HepG2 (cell line): Measurements from ENCODE around the gene LIMK2. TPM values are rescaled to one million over a fixed set of nuclear protein-coding genes. Genes with fewer than 3 reads are reported as not detected.
A peak's percentile ranks its signal among the peaks of the same experiment; 100 is the strongest.

Experiments used
- ATAC-seq: fragments of 200-7000 bp; cut with Tn5 transposase; 3 replicates; pipeline ENCODE4 v1.9.1; 2020; ENCODE audit warnings: mild to moderate bottlenecking, moderate library complexity
- BruUV-seq: library from RNA; stranded (reverse); fragments of 400-500 nt; replicated peaks from 2 replicates; lab custom pipeline; 2021; lab: Mats Ljungman, UMichigan
- CTCF ChIA-PET: fragments of 300-600 bp; formaldehyde crosslinking; extraction: SDS; loops from one replicate; lab custom pipeline; 2021; ENCODE audit warnings: low total read pairs, inconsistent platforms, low intra/inter-chr PET ratio; lab: Yijun Ruan, JAX
- POLR2A ChIA-PET: fragments of 350-600 bp; sonication (Branson Sonifier 250); formaldehyde crosslinking; loops from one replicate; lab custom pipeline; 2020; ENCODE audit warnings: antibody characterized with exemption, inconsistent platforms; lab: Yijun Ruan, JAX
- DNase-seq: peaks from one replicate; pipeline ENCODE4 v3.0.0-alpha.2; 2015; ENCODE audit warnings: low spot score
- FAIRE-seq: peaks from 3 replicates; lab custom pipeline; 2011; peaks lifted over from hg19 to GRCh38; lab: Jason Lieb, UNC
- H2AFZ ChIP-seq: one replicate; pipeline ENCODE4 v1.6.1; 2011; ENCODE audit warnings: low read length, inconsistent platforms
- H3K27ac ChIP-seq: fragments of 300-600 bp; 3 replicates; pipeline ENCODE4 v1.8.0; 2011; ENCODE audit warnings: mixed run types, mild to moderate bottlenecking, mixed read lengths, low read length, inconsistent platforms; ENCODE audit not compliant: insufficient read depth; ENCODE audit errors: extremely low read length
- H3K27me3 ChIP-seq, 2 experiments: fragments of 200-600 bp in 1 of 2; 2 replicates in 1 of 2; 3 replicates in 1 of 2; pipeline versions ENCODE4 v1.6.0 to v1.8.0; 2011; ENCODE audit warnings: low read length in 2 of 2, mild to moderate bottlenecking in 2 of 2, moderate library complexity in 2 of 2, inconsistent platforms in 1 of 2; ENCODE audit not compliant: insufficient read depth in 2 of 2, control insufficient read depth in 1 of 2
- H3K36me3 ChIP-seq, 2 experiments: fragments of 200-600 bp in 1 of 2; replicated peaks in 1 of 2; 2 replicates in 1 of 2; 3 replicates in 1 of 2; pipeline versions ENCODE4 v1.5.1 to v1.8.0; 2011; ENCODE audit warnings: low read length in 2 of 2, inconsistent platforms in 1 of 2; ENCODE audit not compliant: insufficient read depth in 2 of 2, control insufficient read depth in 1 of 2
- H3K4me1 ChIP-seq: 2 replicates; pipeline ENCODE4 v1.5.1; 2012; ENCODE audit warnings: low read length, inconsistent platforms; ENCODE audit not compliant: insufficient read depth
- H3K4me2 ChIP-seq: 2 replicates; pipeline ENCODE4 v1.6.0; 2011; ENCODE audit warnings: low read depth, low read length, inconsistent platforms
- H3K4me3 ChIP-seq, 3 experiments: fragments of 200-600 bp in 1 of 3; sonication (generic), shearing (Covaris generic) in 1 of 3; replicated peaks in 1 of 3; 2 replicates each; pipeline ENCODE4 v1.5.1; 2011 to 2016; ENCODE audit warnings: low read length in 3 of 3, inconsistent platforms in 2 of 3, low read depth in 2 of 3, mild to moderate bottlenecking in 2 of 3, control low read depth in 1 of 3, mixed read lengths in 1 of 3; ENCODE audit not compliant: insufficient read depth in 1 of 3
- H3K79me2 ChIP-seq: one replicate; pipeline ENCODE4 v1.6.1; 2011; ENCODE audit warnings: low read length, inconsistent platforms; ENCODE audit not compliant: insufficient read depth
- H3K9ac ChIP-seq: 2 replicates; pipeline ENCODE4 v1.6.0; 2011; ENCODE audit warnings: mild to moderate bottlenecking, low read depth, low read length, inconsistent platforms; ENCODE audit not compliant: insufficient read depth
- H3K9me3 ChIP-seq: 2 replicates; pipeline ENCODE4 v1.5.1; 2012; ENCODE audit warnings: mild to moderate bottlenecking, low read length
- H4K20me1 ChIP-seq: 2 replicates; pipeline ENCODE4 v1.6.0; 2011; ENCODE audit warnings: inconsistent platforms, mild to moderate bottlenecking, low read length, moderate library complexity; ENCODE audit not compliant: insufficient read depth
- CEBPZ ChIP-seq: IDR thresholded peaks from 2 replicates; pipeline ENCODE4 v1.6.1; 2012; ENCODE audit warnings: low read length, improper control_type of control experiment
- CHD4 ChIP-seq: fragments of 200-600 bp; sonication (generic); IDR thresholded peaks from 2 replicates; pipeline ENCODE4 v1.7.0; 2017; ENCODE audit warnings: mild to moderate bottlenecking, low read length, borderline replicate concordance
- ETV5 ChIP-seq: IDR thresholded peaks from 2 replicates; pipeline ENCODE4 v1.6.1; 2018; ENCODE audit warnings: missing biosample characterization, missing genetic modification reagents, inconsistent platforms, borderline replicate concordance
- GATAD1 ChIP-seq: IDR thresholded peaks from 2 replicates; pipeline ENCODE4 v1.6.1; 2016; ENCODE audit warnings: missing genetic modification reagents, missing compliant biosample characterization
- SPEN ChIP-seq: sonication (generic); formaldehyde crosslinking; IDR thresholded peaks from 2 replicates; pipeline ENCODE4 v1.5.1; 2020; ENCODE audit warnings: low read depth, mild to moderate bottlenecking, missing genetic modification reagents
- ZFAT ChIP-seq: sonication (generic); formaldehyde crosslinking; conservative IDR thresholded peaks from 2 replicates; pipeline ENCODE4 v1.8.1; 2023; ENCODE audit warnings: missing genetic modification reagents, inconsistent platforms
- ZFP91 ChIP-seq: sonication (generic); formaldehyde crosslinking; IDR thresholded peaks from 2 replicates; pipeline ENCODE4 v1.9.0; 2022; ENCODE audit warnings: missing genetic modification reagents, mild to moderate bottlenecking, borderline replicate concordance
- ZNF33A ChIP-seq: sonication (generic); formaldehyde crosslinking; IDR thresholded peaks from 2 replicates; pipeline ENCODE4 v1.5.1; 2020; ENCODE audit warnings: missing genetic modification reagents, mild to moderate bottlenecking, moderate library complexity, borderline replicate concordance
- ZNF614 ChIP-seq: IDR thresholded peaks from 2 replicates; pipeline ENCODE4 v1.6.1; 2018; ENCODE audit warnings: missing biosample characterization, missing genetic modification reagents, inconsistent platforms, borderline replicate concordance
- WGBS: methylation state at CpG from one replicate; pipeline ENCODE4 v1.1.6; 2017; ENCODE audit warnings: low lambda C conversion rate; 5-methylcytosine and 5-hydroxymethylcytosine counted together
- in situ Hi-C: cut with HindIII; loops from 2 replicates; pipeline ENCODE4 v1.10.0; 2017; ENCODE audit warnings: low pct_unique_long_range_greater_than_20kb; ENCODE audit not compliant: extremely low pct_ligation_motif_present
- intact Hi-C: fragments of 100-400 bp; cut with micrococcal nuclease; formaldehyde crosslinking; loops from one replicate; pipeline ENCODE4 v1.10.0; 2022; ENCODE audit not compliant: unreplicated experiment
- polyA plus RNA-seq, 8 experiments: library from polyadenylated mRNA; depleted of rRNA in 3 of 8; stranded (reverse) in 7 of 8; unstranded in 1 of 8; fragments of >200 nt; fragmentation: Illumina TruSeq in 4 of 8; extraction: Trizol in 4 of 8; gene quantifications; 2 replicates each; pipeline versions ENCODE4 v1.2.1 to v1.2.3, GENCODE V29; 2011 to 2016; ENCODE audit warnings: low read depth in 4 of 8, missing spikeins in 1 of 8, mixed read lengths in 1 of 8; ENCODE audit not compliant: insufficient read depth in 1 of 8
- total RNA-seq, 5 experiments: library from RNA; depleted of rRNA; stranded (reverse); fragments of >200 nt; fragmentation: Illumina TruSeq; extraction: Trizol; gene quantifications; 2 replicates each; pipeline ENCODE4 v1.2.3, GENCODE V29; 2016; ENCODE audit warnings: low read depth in 1 of 5
- TF ChIP-seq, protein P1 (sequence below): sonication (generic); formaldehyde crosslinking; IDR thresholded peaks from 2 replicates; pipeline ENCODE4 v1.5.0; 2020; ENCODE audit warnings: mild to moderate bottlenecking, missing genetic modification reagents
- TF ChIP-seq, protein P2 (sequence below): sonication (generic); formaldehyde crosslinking; IDR thresholded peaks from 2 replicates; pipeline ENCODE4 v1.8.0; 2022; ENCODE audit warnings: missing genetic modification reagents, mild to moderate bottlenecking, moderate library complexity, borderline replicate concordance

Gene LIMK2
- total and polyA plus RNA-seq, 2 of the 13 experiments (the other 11 are each of a cell fraction or from before 2014, with no cell fraction given): 20.9 to 29.8 TPM

GRCh38 chr22:31250740-31251600 lies 38.9 kb downstream of the LIMK2 start:
- 0 out of 6 replicates have a peak overlapping the region, but pooled peaks of 1 of the 3 experiments have one; percentile 2 for H3K4me3 ChIP-seq
- BruUV-seq: no TSS peak
- intact Hi-C loops: no loop called here
- WGBS: 54% methylated on average over 4 of the region's 4 CpGs
- peak; percentile 83 for ATAC-seq
- no peaks in the 10 kb centered on the region for H3K9me3 ChIP-seq
- in situ Hi-C loops: no loop called here
- peak; percentile 87 for DNase-seq
- peaks cover 47% of the 10 kb centered on the region for H3K79me2 ChIP-seq
- no peak overlapping the region for H2AFZ ChIP-seq
- 0 out of 2 replicates have a peak overlapping the region, but pooled peaks have one; percentile 23 for H3K9ac ChIP-seq
- H3K4me2 ChIP-seq: peak overlapping the region; percentile 59
- H3K27ac ChIP-seq: peak overlapping the region; percentile 49
- FAIRE-seq: peak; percentile 82
- H3K36me3 ChIP-seq: peaks cover 13 to 67% of the 10 kb centered on the region in 2 experiments
- ChIA-PET CTCF (no interaction called here), POLR2A (interaction anchor here (1.2 to 1.3 kb wide), 2 partner anchors 27 to 41 kb away, joined by 3 read pairs; no protein-coding TSS in a partner anchor)
- H4K20me1 ChIP-seq: peaks cover 29% of the 10 kb centered on the region
- no peaks in the 10 kb centered on the region for H3K27me3 ChIP-seq
- H3K4me1 ChIP-seq: peaks cover 72% of the 10 kb centered on the region
- TF ChIP-seq ZFAT (no peak), CHD4 (no peak), GATAD1 (CRISPR knock-in tag) (no peak), ZNF614 (CRISPR knock-in tag) (peak; percentile 48; the same call in 1 of the 2 replicates), ZFP91 (CRISPR knock-in tag) (no peak), SPEN (CRISPR knock-in tag) (peak; percentile 63; the same call in 1 of the 2 replicates), CEBPZ (no peak), ZNF33A (no peak), ETV5 (CRISPR knock-in tag) (no peak; the same call in 1 of the 2 replicates)
- TF ChIP-seq, protein P1, sequence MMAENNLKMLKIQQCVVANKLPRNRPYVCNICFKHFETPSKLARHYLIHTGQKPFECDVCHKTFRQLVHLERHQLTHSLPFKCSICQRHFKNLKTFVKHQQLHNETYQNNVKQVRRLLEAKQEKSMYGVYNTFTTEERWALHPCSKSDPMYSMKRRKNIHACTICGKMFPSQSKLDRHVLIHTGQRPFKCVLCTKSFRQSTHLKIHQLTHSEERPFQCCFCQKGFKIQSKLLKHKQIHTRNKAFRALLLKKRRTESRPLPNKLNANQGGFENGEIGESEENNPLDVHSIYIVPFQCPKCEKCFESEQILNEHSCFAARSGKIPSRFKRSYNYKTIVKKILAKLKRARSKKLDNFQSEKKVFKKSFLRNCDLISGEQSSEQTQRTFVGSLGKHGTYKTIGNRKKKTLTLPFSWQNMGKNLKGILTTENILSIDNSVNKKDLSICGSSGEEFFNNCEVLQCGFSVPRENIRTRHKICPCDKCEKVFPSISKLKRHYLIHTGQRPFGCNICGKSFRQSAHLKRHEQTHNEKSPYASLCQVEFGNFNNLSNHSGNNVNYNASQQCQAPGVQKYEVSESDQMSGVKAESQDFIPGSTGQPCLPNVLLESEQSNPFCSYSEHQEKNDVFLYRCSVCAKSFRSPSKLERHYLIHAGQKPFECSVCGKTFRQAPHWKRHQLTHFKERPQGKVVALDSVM: no peak
- TF ChIP-seq, protein P2, sequence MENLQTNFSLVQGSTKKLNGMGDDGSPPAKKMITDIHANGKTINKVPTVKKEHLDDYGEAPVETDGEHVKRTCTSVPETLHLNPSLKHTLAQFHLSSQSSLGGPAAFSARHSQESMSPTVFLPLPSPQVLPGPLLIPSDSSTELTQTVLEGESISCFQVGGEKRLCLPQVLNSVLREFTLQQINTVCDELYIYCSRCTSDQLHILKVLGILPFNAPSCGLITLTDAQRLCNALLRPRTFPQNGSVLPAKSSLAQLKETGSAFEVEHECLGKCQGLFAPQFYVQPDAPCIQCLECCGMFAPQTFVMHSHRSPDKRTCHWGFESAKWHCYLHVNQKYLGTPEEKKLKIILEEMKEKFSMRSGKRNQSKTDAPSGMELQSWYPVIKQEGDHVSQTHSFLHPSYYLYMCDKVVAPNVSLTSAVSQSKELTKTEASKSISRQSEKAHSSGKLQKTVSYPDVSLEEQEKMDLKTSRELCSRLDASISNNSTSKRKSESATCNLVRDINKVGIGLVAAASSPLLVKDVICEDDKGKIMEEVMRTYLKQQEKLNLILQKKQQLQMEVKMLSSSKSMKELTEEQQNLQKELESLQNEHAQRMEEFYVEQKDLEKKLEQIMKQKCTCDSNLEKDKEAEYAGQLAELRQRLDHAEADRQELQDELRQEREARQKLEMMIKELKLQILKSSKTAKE (CRISPR knock-in tag): no peak
